Measurements from ENCODE around the gene ABCB9.
"Not testable (repeated sequence)": the region's sequence is repeated elsewhere in the genome, so short reads cannot be mapped to it uniquely, and the experiment has no call there.

Gene ABCB9

DNA sequence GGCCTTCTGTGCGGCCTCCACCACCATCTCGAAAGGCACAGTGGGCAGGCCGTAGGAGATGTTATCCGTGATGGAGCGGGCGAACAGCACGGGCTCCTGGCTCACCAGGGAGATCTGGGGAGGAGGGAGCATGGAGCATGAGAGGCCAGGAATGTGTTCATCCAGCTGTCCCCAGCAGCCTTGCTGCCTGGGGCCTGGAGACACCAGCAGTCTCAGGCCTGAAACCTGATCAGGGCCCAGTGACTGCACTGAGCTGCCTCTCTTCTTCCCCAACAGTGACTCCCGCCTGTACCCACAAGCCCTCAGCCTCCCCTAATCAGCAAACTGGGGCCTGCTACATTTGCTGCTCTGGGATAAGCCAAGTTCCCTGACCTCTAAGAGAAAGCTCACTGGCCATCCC is 30.9 kb downstream of the ABCB9 start:
- DNase-seq (ENCODE audit: low spot score in 2 of 2) (no peak), ATAC-seq (ENCODE audit: low read depth) (no peak)
- H3K36me3 Mint-ChIP-seq: no peaks in the 10 kb centered on the region
- peaks cover 10% of the 10 kb centered on the region for H3K4me1 Mint-ChIP-seq
- H3K4me3 Mint-ChIP-seq: no peak overlapping the region
- no peaks in the 10 kb centered on the region for H3K27me3 Mint-ChIP-seq
- no peaks in the 10 kb centered on the region for H3K9me3 Mint-ChIP-seq
- H3K27ac Mint-ChIP-seq: no peak overlapping the region

DNA sequence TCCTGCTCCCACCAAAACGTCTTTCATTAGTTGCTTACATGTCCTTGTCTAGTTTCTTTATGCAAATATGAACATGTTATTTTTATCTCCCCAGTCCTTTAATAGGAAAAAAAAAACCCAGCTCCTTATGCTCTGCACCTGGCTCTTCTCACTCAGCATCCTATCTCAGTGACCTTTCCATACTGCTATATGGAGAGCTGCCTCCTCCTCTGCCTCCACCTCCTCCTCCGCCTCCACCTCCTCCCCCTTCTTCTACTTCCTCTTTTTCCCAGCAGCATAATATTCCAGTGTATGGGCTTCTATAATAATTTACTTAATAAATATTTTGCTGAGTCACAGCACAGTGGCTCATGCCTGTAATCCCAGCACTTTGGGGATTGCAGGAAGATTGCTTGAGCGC is 31.5 kb downstream of the ABCB9 start:
- H3K27ac Mint-ChIP-seq: no peak overlapping the region
- ATAC-seq (ENCODE audit: low read depth) (no peak), DNase-seq (ENCODE audit: low spot score in 2 of 2) (no peak)
- H3K36me3 Mint-ChIP-seq: no peaks in the 10 kb centered on the region
- H3K4me3 Mint-ChIP-seq: peak overlapping the region; percentile 30
- peaks cover 10% of the 10 kb centered on the region for H3K4me1 Mint-ChIP-seq
- no peaks in the 10 kb centered on the region for H3K27me3 Mint-ChIP-seq
- H3K9me3 Mint-ChIP-seq: no peaks in the 10 kb centered on the region

DNA sequence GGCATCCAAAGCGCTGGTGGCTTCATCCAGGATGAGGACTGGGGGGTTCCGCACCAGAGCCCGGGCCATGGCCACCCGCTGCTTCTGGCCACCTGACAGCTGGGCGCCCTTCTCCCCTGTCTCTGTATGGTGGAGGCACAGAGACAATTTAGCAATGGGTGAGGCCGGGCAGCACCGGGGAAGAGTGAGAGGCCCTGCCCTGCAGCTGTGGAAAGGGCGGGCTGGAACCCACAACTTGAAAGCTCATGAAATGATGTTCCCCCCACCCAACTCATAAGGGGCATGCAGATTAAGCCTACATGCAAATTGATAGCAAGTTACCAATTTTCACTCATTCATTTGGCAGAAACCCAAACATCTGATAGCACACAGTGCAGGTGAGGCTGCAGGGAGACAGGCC is 34.1 kb downstream of the ABCB9 start:
- peaks cover 11% of the 10 kb centered on the region for H3K4me1 Mint-ChIP-seq
- no peak overlapping the region for H3K4me3 Mint-ChIP-seq
- H3K27me3 Mint-ChIP-seq: no peaks in the 10 kb centered on the region
- H3K27ac Mint-ChIP-seq: no peak overlapping the region
- H3K36me3 Mint-ChIP-seq: no peaks in the 10 kb centered on the region
- no peak for DNase-seq (ENCODE audit: low spot score in 2 of 2)
- ATAC-seq (ENCODE audit: low read depth): no peak
- H3K9me3 Mint-ChIP-seq: no peaks in the 10 kb centered on the region

DNA sequence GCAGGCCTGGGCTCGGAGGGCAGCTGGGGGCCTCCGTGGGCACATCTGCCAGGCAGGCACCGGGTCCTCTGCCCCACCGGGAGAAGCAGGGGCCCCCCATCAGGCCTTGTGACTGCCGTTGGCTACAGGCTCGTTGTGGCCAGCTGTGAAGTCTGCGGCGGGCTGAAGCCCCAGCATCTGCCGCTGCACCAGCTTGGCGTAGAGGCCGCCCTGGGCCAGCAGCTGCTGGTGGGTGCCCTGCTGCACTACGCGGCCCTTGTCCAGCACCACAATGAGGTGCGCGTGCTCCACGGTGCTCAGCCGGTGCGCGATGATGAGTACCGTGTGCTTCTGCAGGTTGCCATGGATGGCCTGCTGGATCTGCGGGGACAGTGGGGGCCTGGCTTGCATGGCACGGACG is 36.5 kb downstream of the ABCB9 start:
- H3K36me3 Mint-ChIP-seq: no peaks in the 10 kb centered on the region
- ATAC-seq (ENCODE audit: low read depth) (no peak), DNase-seq (ENCODE audit: low spot score in 2 of 2) (no peak)
- H3K4me1 Mint-ChIP-seq: peaks cover 17% of the 10 kb centered on the region
- no peak overlapping the region for H3K4me3 Mint-ChIP-seq
- no peak overlapping the region for H3K27ac Mint-ChIP-seq
- no peaks in the 10 kb centered on the region for H3K9me3 Mint-ChIP-seq
- no peaks in the 10 kb centered on the region for H3K27me3 Mint-ChIP-seq

DNA sequence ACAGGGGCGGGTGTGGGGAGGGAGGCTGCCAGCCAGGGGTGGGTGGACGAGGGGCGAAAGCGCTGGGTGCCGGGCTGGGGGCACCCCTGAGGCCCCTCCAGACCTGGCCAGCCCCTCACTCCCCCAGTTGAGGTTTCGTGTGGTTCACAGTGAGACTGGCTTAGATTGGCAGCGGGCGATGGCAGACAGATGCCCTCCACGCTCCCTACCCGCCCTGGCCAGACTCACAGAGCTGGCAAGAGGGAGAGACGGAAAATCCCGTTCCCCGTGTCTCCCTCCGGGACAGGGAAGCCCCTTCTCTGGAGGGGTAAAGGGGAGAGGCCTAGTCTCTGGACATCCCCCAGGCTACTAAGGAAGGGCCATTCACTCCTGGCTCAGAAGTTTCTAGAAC is 37.1 kb downstream of the ABCB9 start:
- Mint-ChIP-seq H3K4me1 (peaks cover 15% of the 10 kb centered on the region), H3K4me3 (no peak overlapping the region), H3K27ac (no peak overlapping the region), H3K27me3 (no peaks in the 10 kb centered on the region), H3K36me3 (no peaks in the 10 kb centered on the region), H3K9me3 (no peaks in the 10 kb centered on the region)
- DNase-seq (ENCODE audit: low spot score in 2 of 2) (no peak), ATAC-seq (ENCODE audit: low read depth) (no peak)

DNA sequence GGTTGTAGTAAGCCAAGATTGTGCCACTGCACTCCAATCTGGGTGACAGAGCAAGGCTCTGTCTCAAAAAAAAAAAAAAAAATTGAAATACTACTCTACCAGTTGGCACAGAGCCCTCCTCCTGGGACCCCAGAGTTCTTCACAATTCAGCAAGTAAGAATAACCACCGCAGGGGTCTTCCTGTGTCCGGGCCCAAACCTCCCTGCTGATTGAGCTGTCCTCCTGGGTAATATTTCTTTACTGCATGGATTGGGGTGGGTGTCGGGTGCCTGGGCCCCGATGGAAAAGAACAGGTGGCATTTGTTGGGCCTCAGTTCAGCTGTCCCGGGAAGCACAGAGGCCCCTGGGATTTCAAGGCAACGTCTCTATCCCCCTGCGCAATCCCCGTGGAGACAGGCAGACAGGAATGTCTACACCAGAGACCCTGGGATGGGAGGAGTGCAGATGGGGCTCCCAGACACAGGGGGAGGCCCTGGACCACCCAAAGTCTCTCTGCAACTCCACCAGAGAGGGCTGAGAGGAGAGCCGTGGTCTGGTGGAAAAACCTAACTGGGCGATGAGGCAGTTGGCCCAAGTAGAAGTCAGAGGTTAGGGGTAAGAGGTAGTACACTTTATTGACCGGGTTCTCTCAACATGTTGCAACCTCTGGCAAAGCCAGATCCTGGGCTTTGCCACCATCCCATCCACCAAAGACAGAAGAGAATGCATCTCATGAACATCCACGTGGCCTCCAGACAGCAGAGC is 37.7 kb downstream of the ABCB9 start:
- H3K9me3 Mint-ChIP-seq: no peaks in the 10 kb centered on the region

DNA sequence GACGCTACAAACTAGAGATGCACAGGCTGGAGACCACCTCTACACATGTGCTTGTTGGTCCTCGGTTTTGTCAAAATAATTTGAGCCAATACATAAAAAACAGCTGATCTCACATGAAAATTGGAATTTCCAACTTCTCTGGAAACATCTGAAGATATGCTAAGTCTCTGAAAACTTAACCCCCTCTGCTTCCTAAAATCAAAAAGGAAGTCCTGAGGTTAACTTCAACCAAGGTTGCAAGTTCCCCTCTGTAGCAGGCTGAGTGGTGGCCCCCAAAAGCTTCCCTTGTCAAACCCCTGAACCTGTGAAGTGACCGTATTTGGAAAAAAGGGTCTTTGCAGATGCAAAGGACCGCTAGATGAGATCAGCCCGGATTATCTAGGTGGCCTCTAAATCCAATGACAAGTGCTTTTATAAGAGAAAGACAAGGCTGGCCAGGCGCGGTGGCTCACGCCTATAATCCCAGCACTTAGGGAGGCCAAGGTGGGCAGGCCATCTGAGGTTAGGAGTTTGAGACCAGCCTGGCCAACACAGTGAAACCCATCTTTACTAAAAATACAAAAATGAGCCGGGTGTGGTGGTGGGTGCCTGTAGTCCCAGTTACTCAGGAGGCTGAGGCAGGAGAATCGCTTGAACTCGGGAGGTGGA is 38.4 kb downstream of the ABCB9 start:
- peaks cover 15% of the 10 kb centered on the region for H3K4me1 Mint-ChIP-seq
- H3K9me3 Mint-ChIP-seq: no peaks in the 10 kb centered on the region
- H3K27me3 Mint-ChIP-seq: no peaks in the 10 kb centered on the region
- no peak for DNase-seq (ENCODE audit: low spot score in 2 of 2)
- no peak overlapping the region for H3K4me3 Mint-ChIP-seq
- H3K27ac Mint-ChIP-seq: no peak overlapping the region
- ATAC-seq (ENCODE audit: low read depth): peak; percentile 27
- no peaks in the 10 kb centered on the region for H3K36me3 Mint-ChIP-seq

More for the DNA sequence above, 37.7 kb downstream of the ABCB9 start:
- ATAC-seq (ENCODE audit: low read depth): no peak
- Mint-ChIP-seq H3K27ac (no peak overlapping the region), H3K4me1 (peaks cover 15% of the 10 kb centered on the region), H3K27me3 (no peaks in the 10 kb centered on the region), H3K36me3 (no peaks in the 10 kb centered on the region), H3K4me3 (no peak overlapping the region)
- no peak for DNase-seq (ENCODE audit: low spot score in 2 of 2)

DNA sequence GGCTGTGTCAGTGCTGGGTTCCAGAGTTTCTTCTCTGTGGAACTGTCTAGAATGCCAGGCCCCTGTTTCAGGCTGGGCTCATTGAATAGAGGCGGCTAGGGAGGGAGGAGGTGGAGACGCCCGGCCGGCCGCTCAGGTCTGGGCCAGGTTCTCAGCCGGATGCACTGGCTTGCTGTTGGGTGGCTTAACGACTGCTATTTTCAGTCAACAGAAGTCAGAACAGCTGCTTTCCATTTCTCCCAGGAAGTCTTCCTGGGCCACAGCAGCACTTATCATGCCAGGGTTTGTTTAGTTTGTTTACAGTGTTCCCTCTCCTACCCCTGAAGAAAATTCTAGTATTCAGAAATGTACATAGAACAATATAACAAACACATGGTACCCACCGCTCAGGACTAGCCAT is 44.3 kb downstream of the ABCB9 start:
- H3K27me3 Mint-ChIP-seq: no peaks in the 10 kb centered on the region
- no peaks in the 10 kb centered on the region for H3K36me3 Mint-ChIP-seq
- H3K4me3 Mint-ChIP-seq: no peak overlapping the region
- ATAC-seq (ENCODE audit: low read depth): no peak
- no peak overlapping the region for H3K27ac Mint-ChIP-seq
- DNase-seq (ENCODE audit: low spot score in 2 of 2): no peak
- H3K9me3 Mint-ChIP-seq: no peaks in the 10 kb centered on the region
- peaks cover 17% of the 10 kb centered on the region for H3K4me1 Mint-ChIP-seq

DNA sequence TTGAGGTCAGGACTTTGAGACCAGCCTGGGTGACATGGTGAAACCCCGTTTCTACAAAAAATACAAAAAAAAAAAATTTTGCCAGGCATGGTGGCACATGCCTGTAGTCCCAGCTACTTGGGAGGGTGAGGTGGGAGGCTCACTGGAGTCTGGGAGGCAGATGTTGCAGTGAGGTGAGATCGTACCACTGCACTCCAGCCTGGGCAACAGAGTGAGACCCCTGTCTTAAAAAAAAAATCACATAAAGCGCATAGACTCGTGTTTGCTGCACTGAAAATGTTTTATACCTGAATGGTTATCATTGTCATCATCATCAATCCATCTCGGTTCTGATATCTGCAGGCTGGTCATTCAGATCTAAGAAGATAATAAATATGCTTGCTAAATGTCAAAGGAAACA is 45.6 kb downstream of the ABCB9 start:
- no peaks in the 10 kb centered on the region for H3K9me3 Mint-ChIP-seq
- H3K36me3 Mint-ChIP-seq: no peaks in the 10 kb centered on the region
- DNase-seq (ENCODE audit: low spot score in 2 of 2) (no peak), ATAC-seq (ENCODE audit: low read depth) (no peak)
- no peak overlapping the region for H3K4me3 Mint-ChIP-seq
- peaks cover 11% of the 10 kb centered on the region for H3K4me1 Mint-ChIP-seq
- H3K27me3 Mint-ChIP-seq: no peaks in the 10 kb centered on the region
- no peak overlapping the region for H3K27ac Mint-ChIP-seq

DNA sequence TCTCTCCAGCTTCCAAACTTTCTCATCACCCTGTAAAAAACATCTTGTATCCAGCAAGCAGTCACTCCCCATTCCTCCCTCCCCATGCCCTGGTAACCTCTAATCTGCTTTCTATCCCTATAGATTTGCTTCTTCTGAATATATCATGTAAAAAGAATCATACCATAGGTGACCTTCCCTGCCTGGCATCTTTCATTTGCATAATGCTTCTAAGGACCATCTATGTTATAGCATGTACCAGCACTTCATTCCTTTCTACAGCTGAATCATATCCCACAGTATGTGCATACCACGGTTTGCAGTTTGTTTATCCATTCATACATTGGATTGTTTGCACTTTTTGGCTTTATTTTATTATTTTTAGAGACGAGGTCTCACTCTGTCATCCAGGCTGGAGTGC is 47.4 kb downstream of the ABCB9 start:
- no peak overlapping the region for H3K4me3 Mint-ChIP-seq

DNA sequence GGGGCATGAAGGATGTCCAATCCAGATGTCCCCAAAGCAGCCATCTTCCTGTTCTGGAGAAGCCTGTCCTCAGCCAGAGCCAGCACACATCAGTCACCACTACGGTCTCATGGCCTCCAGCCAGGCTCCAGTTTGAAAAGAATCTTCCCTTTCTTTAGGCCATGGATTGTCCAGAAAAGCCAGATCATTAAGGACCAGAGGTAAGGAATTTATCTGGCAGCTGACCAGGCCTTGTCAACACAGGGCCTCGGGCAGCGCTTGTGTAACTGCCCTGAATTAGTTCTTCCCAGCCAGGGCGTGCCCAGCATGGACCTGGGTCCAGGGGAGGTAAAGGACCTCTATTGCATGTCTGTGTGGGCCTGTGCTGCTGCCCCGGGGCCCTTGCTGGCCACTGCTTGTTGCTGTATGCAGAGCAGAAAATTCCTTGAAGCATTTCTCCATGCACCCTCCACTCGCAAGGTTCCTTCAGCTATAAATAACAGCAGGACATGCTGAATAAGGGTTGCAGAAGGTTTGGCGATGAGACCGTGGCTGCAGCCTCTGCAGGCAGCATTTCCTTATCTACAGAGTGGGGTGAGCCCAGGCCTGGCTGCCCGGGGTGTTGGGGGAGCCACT is 48.6 kb downstream of the ABCB9 start:
- Mint-ChIP-seq H3K4me1 (peaks cover 12% of the 10 kb centered on the region), H3K27me3 (peaks cover 1% of the 10 kb centered on the region), H3K4me3 (no peak overlapping the region), H3K27ac (no peak overlapping the region), H3K9me3 (no peaks in the 10 kb centered on the region), H3K36me3 (no peaks in the 10 kb centered on the region)
- no peak for DNase-seq (ENCODE audit: low spot score in 2 of 2)
- no peak for ATAC-seq (ENCODE audit: low read depth)

More for the DNA sequence above, 47.4 kb downstream of the ABCB9 start:
- DNase-seq (ENCODE audit: low spot score in 2 of 2): no peak
- no peaks in the 10 kb centered on the region for H3K9me3 Mint-ChIP-seq
- no peak overlapping the region for H3K27ac Mint-ChIP-seq
- H3K27me3 Mint-ChIP-seq: peaks cover 1% of the 10 kb centered on the region
- no peaks in the 10 kb centered on the region for H3K36me3 Mint-ChIP-seq
- no peak for ATAC-seq (ENCODE audit: low read depth)
- H3K4me1 Mint-ChIP-seq: peaks cover 9% of the 10 kb centered on the region

DNA sequence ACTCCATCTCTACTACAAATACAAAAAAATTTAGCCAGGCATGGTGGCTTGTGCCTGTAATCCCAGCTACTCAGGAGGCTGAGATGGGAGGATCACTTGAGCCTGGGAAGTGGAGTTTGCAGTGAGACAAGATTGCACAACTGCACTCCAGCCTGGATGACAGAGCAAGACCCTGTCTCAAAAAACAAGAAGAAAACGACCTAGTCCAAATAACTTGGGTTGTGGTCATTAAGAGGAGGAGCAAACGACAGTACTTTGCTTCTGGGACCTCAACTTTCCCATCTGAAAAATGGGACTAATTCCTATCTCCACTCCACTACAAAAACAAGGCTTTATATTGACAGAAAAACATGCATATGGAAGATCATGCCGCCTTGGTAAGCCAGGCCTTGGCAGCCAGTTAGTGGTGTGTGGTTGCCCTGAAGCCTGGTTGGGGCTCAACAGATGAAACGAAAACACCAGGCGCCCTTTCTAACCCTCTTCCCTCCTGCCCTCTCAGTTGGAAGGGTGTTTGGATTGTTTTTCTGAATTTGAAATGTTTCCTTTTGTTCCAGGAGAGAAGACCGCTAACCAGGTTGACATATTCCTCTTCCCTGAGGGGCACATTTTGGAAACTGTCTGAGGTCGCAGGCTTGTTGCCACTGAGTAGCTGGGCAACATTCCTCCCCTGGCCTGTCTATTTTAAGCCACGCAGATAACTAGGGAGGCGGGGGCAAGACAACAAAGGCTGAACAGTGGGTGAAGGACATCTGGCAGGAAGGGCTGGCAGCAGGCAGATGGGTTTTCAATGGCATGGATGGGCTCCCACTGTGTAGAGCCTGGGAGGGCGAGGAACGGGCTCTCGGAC is 56.6 kb downstream of the ABCB9 start:
- Mint-ChIP-seq H3K9me3 (no peaks in the 10 kb centered on the region), H3K27ac (no peak overlapping the region), H3K4me1 (peaks cover 3% of the 10 kb centered on the region), H3K27me3 (peaks cover 1% of the 10 kb centered on the region), H3K36me3 (no peaks in the 10 kb centered on the region), H3K4me3 (no peak overlapping the region)
- ATAC-seq (ENCODE audit: low read depth): no peak
- DNase-seq (ENCODE audit: low spot score in 2 of 2): no peak

DNA sequence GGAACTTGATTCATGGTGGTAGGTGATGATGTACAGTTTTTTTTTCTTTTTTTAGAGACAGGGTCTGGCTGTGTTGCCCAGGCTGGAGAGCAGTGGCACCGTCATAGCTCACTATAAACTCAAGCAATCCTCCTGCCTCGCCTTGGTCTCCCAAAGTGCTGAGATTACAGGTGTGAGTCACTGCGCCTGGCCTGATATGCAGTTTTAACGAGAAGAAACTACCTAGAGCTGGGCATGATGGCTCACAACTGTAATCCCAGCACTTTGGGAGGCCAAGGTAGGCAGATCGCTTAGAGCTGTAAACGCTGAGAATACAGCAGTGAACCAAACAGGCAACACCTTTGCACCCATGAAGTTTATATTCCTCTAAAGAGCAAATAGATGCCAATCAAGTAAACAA is 57.3 kb downstream of the ABCB9 start:
- no peaks in the 10 kb centered on the region for H3K27me3 Mint-ChIP-seq
- DNase-seq (ENCODE audit: low spot score in 2 of 2) (no peak), ATAC-seq (ENCODE audit: low read depth) (no peak)
- peaks cover 3% of the 10 kb centered on the region for H3K4me1 Mint-ChIP-seq
- no peaks in the 10 kb centered on the region for H3K9me3 Mint-ChIP-seq
- H3K4me3 Mint-ChIP-seq: no peak overlapping the region
- H3K36me3 Mint-ChIP-seq: no peaks in the 10 kb centered on the region
- no peak overlapping the region for H3K27ac Mint-ChIP-seq

DNA sequence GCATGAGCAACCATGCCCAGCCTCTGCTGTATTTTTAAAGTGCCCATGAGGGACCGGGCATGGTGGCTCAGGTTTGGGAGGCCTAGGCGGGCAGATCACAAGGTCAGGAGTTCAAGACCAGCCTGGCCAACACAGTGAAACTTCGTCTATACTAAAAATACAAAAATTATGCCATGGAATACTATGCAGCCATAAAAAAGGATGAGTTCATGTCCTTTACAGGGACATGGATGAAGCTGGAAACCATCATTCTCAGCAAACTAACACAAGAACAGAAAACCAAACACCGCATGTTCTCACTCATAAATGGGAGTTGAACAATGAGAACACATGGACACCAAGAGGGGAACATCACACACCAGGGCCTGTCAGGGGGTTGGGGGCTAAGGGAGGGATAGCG is 61.0 kb downstream of the ABCB9 start:
- not testable (repeated sequence) for H3K27me3 Mint-ChIP-seq; H3K36me3 Mint-ChIP-seq; DNase-seq (ENCODE audit: low spot score in 2 of 2); H3K4me3 Mint-ChIP-seq; H3K4me1 Mint-ChIP-seq; ATAC-seq (ENCODE audit: low read depth); H3K27ac Mint-ChIP-seq; H3K9me3 Mint-ChIP-seq
